Nephron progenitor cell (in vitro differentiated cells): ENCODE measurements around the gene CAMK1D.

ENCODE experiments used
- DNase-seq: peaks from one replicate; pipeline ENCODE4 v3.0.0; 2021
- H3K27ac Mint-ChIP-seq: 2 replicates; pipeline ENCODE4 v1.8.0; 2021; ENCODE audit warnings: mild to moderate bottlenecking, moderate library complexity, mixed read lengths
- H3K27me3 Mint-ChIP-seq: 2 replicates; pipeline ENCODE4 v1.8.0; 2021; ENCODE audit warnings: mild to moderate bottlenecking, low read depth, mixed read lengths; ENCODE audit not compliant: poor library complexity
- H3K36me3 Mint-ChIP-seq: 2 replicates; pipeline ENCODE4 v1.8.0; 2021; ENCODE audit warnings: low read depth, mixed read lengths
- H3K4me1 Mint-ChIP-seq: 2 replicates; pipeline ENCODE4 v1.8.0; 2021; ENCODE audit warnings: mixed read lengths
- H3K4me3 Mint-ChIP-seq: 2 replicates; pipeline ENCODE4 v1.8.0; 2021; ENCODE audit warnings: mild to moderate bottlenecking, moderate library complexity, mixed read lengths
- H3K9me3 Mint-ChIP-seq: 2 replicates; pipeline ENCODE4 v1.8.0; 2021; ENCODE audit warnings: mild to moderate bottlenecking, moderate library complexity, mixed read lengths
- CTCF ChIP-seq: fragments of 200-600 bp; sonication (generic); IDR thresholded peaks from 2 replicates; pipeline ENCODE4 v1.5.0; 2021; ENCODE audit warnings: antibody characterized with exemption

CAMK1D gene

GRCh38 chr10:12801214-12802087 lies 452.1 kb downstream of the CAMK1D start:
- no peak for TF ChIP-seq CTCF
- no peak for DNase-seq
- Mint-ChIP-seq H3K4me1 (peaks cover 71% of the 10 kb centered on the region), H3K9me3 (no peaks in the 10 kb centered on the region), H3K27me3 (peaks cover 4% of the 10 kb centered on the region), H3K4me3 (no peak overlapping the region), H3K27ac (no peak overlapping the region), H3K36me3 (no peaks in the 10 kb centered on the region)

DNA sequence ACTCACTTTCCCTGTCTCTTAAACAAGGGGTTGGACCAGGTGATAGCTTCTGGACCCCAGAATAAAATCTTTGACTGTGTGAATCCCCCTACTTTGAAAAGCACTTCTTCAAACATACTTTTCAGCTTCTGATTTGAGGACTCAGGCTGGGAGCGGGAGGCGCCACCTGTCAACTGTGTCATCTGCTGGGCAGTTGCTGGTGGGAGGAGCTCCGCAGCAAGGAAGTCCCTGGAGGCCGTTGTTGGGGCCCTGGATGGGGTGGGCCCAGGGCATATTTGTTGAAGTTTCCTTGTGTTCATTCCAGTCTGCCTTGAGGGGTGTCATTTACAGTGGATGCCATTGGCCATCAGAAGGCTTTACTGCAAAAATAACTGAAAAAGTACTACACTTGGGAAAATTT lies 454.4 kb downstream of the CAMK1D start:
- no peak for DNase-seq
- Mint-ChIP-seq H3K4me1 (peaks cover 65% of the 10 kb centered on the region), H3K27ac (no peak overlapping the region), H3K9me3 (no peaks in the 10 kb centered on the region), H3K4me3 (no peak overlapping the region), H3K36me3 (no peaks in the 10 kb centered on the region), H3K27me3 (peaks cover 4% of the 10 kb centered on the region)
- TF ChIP-seq CTCF: no peak

DNA sequence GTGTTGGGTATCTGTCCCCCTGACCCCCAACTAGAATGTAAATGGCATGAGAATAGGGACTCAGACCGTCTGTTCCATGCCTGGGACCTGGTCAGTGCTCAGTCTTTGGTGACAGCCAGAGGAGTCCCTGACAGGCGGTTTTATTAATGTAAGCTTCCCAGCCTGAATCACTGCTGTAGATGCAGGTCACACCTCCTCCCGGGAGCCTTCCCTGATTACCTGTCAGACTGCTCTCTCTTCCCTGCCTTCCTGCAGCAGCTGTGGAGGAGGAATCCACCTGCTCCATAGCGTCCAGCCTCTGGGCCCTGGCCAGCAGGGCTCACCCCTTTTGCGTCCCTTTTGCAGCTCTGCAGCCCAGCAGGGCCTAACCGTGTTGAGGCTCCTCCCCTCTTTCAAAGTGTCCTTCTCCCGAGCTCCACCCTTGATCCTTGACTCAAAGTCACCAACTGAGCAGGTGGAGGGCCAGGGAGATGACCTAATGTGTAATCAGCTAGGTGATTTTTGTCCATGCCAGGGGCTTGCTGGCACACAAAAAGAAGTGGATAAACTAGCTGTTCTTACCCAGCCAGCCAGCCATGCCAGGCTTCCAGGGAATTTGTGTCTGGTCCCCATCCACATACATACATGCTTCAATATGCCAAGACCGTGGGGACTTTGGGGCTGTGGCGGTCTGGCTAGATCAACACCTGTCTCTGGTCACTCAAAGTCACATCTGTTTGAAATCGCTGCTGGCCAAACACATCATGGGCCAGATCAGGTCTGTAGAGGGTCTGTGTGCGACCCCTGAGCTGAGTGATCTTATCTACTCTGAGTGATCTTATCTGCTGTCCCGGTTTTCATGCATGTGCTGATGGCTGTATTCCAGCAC lies 457.1 kb downstream of the CAMK1D start:
- H3K36me3 Mint-ChIP-seq: peaks cover 4% of the 10 kb centered on the region
- no peak for DNase-seq
- H3K27ac Mint-ChIP-seq: no peak overlapping the region
- H3K27me3 Mint-ChIP-seq: peaks cover 8% of the 10 kb centered on the region
- peaks cover 7% of the 10 kb centered on the region for H3K9me3 Mint-ChIP-seq
- TF ChIP-seq CTCF: no peak
- no peak overlapping the region for H3K4me3 Mint-ChIP-seq
- peaks cover 48% of the 10 kb centered on the region for H3K4me1 Mint-ChIP-seq

DNA sequence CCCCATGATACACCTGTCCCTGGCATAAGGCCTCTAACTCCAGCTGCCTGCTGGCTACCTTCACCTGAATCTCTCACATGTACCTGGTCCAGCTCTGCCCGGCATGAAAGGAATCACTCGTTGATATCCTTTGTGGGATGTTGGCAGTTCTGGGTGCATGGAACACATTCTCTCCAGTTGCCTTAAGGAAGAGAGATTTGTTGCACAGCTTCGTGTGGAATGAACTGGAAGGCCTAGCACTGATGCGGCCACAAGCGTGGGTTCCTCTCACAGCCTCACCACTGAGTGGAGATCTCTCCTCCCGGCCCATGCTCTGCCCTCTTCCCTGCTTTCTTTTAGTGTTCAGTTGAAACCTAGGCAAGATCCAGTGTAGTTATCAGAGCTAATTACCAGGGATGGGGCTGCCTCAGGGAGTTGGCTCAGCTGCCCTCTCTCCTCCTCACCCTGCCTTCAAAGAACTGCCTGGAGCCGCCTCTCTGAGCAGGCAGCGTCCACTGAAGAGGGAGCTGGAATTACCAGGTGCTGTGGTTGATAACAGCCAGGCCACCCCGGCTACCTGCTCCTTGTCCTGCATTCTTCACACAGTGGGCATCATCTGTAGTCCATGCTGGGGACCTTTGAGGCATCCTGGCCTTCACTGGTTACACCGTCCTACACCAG lies 457.9 kb downstream of the CAMK1D start:
- H3K27me3 Mint-ChIP-seq: peaks cover 6% of the 10 kb centered on the region
- no peak for DNase-seq
- no peak overlapping the region for H3K4me3 Mint-ChIP-seq
- H3K36me3 Mint-ChIP-seq: peaks cover 4% of the 10 kb centered on the region
- H3K4me1 Mint-ChIP-seq: peaks cover 51% of the 10 kb centered on the region
- no peak for TF ChIP-seq CTCF
- peaks cover 7% of the 10 kb centered on the region for H3K9me3 Mint-ChIP-seq
- peak overlapping the region; percentile 73 for H3K27ac Mint-ChIP-seq

GRCh38 chr10:12808014-12808613 lies 458.8 kb downstream of the CAMK1D start:
- H3K9me3 Mint-ChIP-seq: peaks cover 8% of the 10 kb centered on the region
- peaks cover 44% of the 10 kb centered on the region for H3K4me1 Mint-ChIP-seq
- peak overlapping the region; percentile 73 for H3K27ac Mint-ChIP-seq
- no peak for DNase-seq
- H3K36me3 Mint-ChIP-seq: peaks cover 5% of the 10 kb centered on the region
- peaks cover 4% of the 10 kb centered on the region for H3K27me3 Mint-ChIP-seq
- no peak overlapping the region for H3K4me3 Mint-ChIP-seq
- TF ChIP-seq CTCF: no peak
